GM10847 (cell line): ENCODE data around the gene NCOA1.

ENCODE experiments used
- POLR2A ChIP-seq: IDR thresholded peaks from 2 replicates; pipeline ENCODE4 v1.6.1; 2011; ENCODE audit not compliant: insufficient read length; ENCODE audit errors: extremely low read depth

Gene NCOA1

GRCh38 chr2:24511198-24511597 is 20.1 kb downstream of the NCOA1 start:
- no peak for TF ChIP-seq POLR2A

GRCh38 chr2:24511894-24512293 is 20.8 kb downstream of the NCOA1 start:
- TF ChIP-seq POLR2A = no peak

GRCh38 chr2:24512404-24512803 is 21.4 kb downstream of the NCOA1 start:
- no peak for TF ChIP-seq POLR2A

- no peak for TF ChIP-seq POLR2A
These were observed 21.8 kb downstream of the NCOA1 start for GRCh38 chr2:24512831-24513230.

- TF ChIP-seq POLR2A = no peak
These were observed 22.4 kb downstream of the NCOA1 start for GRCh38 chr2:24513281-24514071.

- TF ChIP-seq POLR2A = no peak
These were observed 23.8 kb downstream of the NCOA1 start for GRCh38 chr2:24514820-24515219.

GRCh38 chr2:24515335-24515734 is 24.3 kb downstream of the NCOA1 start:
- no peak for TF ChIP-seq POLR2A

GRCh38 chr2:24515831-24516230 is 24.8 kb downstream of the NCOA1 start:
- TF ChIP-seq POLR2A = no peak

GRCh38 chr2:24517247-24517646 is 26.2 kb downstream of the NCOA1 start:
- no peak for TF ChIP-seq POLR2A

- TF ChIP-seq POLR2A = no peak
These were observed 29.1 kb downstream of the NCOA1 start for GRCh38 chr2:24520175-24520574.

- TF ChIP-seq POLR2A = no peak
These were observed 30.3 kb downstream of the NCOA1 start for GRCh38 chr2:24521162-24521857.

GRCh38 chr2:24521975-24522639 is 31.1 kb downstream of the NCOA1 start:
- TF ChIP-seq POLR2A = no peak

GRCh38 chr2:24527536-24527935 is 36.5 kb downstream of the NCOA1 start:
- no peak for TF ChIP-seq POLR2A

- TF ChIP-seq POLR2A = no peak
These were observed 39.7 kb downstream of the NCOA1 start for GRCh38 chr2:24530796-24531195.

- no peak for TF ChIP-seq POLR2A
These were observed 47.7 kb downstream of the NCOA1 start for GRCh38 chr2:24538720-24539119.

GRCh38 chr2:24539258-24539657 is 48.2 kb downstream of the NCOA1 start:
- no peak for TF ChIP-seq POLR2A

- TF ChIP-seq POLR2A = no peak
These were observed 49.0 kb downstream of the NCOA1 start for GRCh38 chr2:24540011-24540477.

- TF ChIP-seq POLR2A = no peak
These were observed 50.6 kb downstream of the NCOA1 start for GRCh38 chr2:24541621-24542020.
